HFF-Myc (cell line): ENCODE measurements around the gene FANCM.

Source experiments
- DNase-seq: peaks from one replicate; pipeline ENCODE4 v3.0.0-alpha.2; 2011; ENCODE audit warnings: low read depth; ENCODE audit errors: extremely low read depth
- H3K4me3 ChIP-seq: replicated peaks from 2 replicates; pipeline ENCODE4 v1.5.1; 2011; ENCODE audit warnings: low read depth, mild to moderate bottlenecking, control low read depth, low read length
- CTCF ChIP-seq: IDR thresholded peaks from 2 replicates; pipeline ENCODE4 v1.5.1; 2012; ENCODE audit warnings: mild to moderate bottlenecking, low read depth, low read length, control low read depth; ENCODE audit errors: missing control alignments

Gene FANCM

GRCh38 chr14:45222485-45223262 lies 86.9 kb downstream of the FANCM start:
- no peak overlapping the region for H3K4me3 ChIP-seq

DNA sequence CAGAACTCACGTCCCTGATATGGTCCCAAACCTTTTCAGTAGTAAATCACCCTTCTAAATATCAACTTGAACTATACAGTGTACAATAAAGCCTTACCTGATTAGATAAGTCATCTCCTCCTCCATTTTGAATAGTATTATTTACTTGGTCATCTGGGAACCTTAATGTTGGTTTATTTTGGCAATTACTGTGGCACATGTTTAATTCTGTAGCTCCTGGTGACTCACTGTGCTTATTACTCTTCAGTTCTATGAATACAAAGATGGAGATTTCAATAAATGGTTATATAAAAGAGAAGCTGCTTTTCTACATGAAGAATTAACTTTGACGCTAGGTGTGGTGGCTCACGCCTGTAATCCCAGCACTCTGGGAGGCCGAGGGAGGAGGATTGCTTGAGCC lies 91.8 kb downstream of the FANCM start:
- H3K4me3 ChIP-seq = no peak overlapping the region
- no peak for DNase-seq
- no peak for TF ChIP-seq CTCF

More at GRCh38 chr14:45222485-45223262, 86.9 kb downstream of the FANCM start:
- no peak for DNase-seq
- TF ChIP-seq CTCF = no peak

GRCh38 chr14:45238988-45239387 lies 103.3 kb downstream of the FANCM start:
- no peak for DNase-seq
- H3K4me3 ChIP-seq = no peak overlapping the region
- TF ChIP-seq CTCF = no peak

- no peak for TF ChIP-seq CTCF
- H3K4me3 ChIP-seq = no peak overlapping the region
- no peak for DNase-seq
Measured at GRCh38 chr14:45242706-45243105, 107.0 kb downstream of the FANCM start.

- TF ChIP-seq CTCF = no peak
- no peak for DNase-seq
- H3K4me3 ChIP-seq = no peak overlapping the region
Measured at GRCh38 chr14:45246151-45246550, 110.4 kb downstream of the FANCM start.

DNA sequence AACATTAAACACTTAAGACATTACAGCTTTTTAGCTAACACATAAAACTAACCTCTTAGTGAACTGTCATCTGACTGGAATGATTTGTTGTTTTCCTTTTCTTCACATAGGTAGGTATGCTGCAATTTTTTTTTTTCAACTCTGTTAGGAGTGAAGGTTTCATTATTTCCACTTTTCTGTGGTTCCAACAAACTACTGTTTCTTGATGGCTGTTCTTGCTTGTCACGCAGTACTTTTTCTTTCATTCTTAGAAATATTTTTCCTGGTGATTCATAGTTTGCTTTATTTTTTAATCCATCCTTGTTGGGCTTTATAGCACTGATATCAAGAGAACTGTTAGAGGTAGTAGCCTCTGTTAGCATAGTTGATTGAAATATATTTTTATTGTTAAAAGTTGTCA lies 111.0 kb downstream of the FANCM start:
- no peak overlapping the region for H3K4me3 ChIP-seq
- TF ChIP-seq CTCF = no peak
- no peak for DNase-seq

DNA sequence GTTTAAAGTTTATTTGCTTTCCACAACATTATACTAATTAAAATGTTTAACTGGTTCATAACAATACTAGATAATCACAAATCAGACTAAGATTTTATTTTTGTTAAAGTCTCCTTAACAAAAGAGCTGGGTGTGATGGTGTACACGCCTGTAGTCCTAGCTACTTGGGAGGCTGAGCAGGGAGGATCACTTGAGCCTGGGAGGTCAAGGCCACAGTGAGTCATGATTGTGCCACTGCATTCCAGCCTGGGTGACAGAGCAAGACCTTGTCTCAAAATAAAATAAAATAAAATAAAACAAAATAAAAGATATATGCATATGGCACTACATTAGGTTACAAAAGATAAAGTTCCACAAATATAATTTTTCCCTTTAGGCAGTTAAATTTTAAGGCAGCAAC lies 111.7 kb downstream of the FANCM start:
- no peak for TF ChIP-seq CTCF
- no peak overlapping the region for H3K4me3 ChIP-seq
- DNase-seq = no peak
